IPS-15b (cell line): ENCODE results near the gene ADPRH.
A peak's percentile ranks its signal among the peaks of the same experiment; 100 is the strongest.

Experiments used
- H3K27me3 ChIP-seq: one replicate; pipeline ENCODE4 v1.6.1; 2013; ENCODE audit warnings: low read length; ENCODE audit not compliant: control insufficient read depth, insufficient read depth
- H3K36me3 ChIP-seq: one replicate; pipeline ENCODE4 v1.6.1; 2013; ENCODE audit warnings: low read length; ENCODE audit not compliant: control insufficient read depth, insufficient read depth
- H3K4me1 ChIP-seq: one replicate; pipeline ENCODE4 v1.6.1; 2013; ENCODE audit warnings: mild to moderate bottlenecking, low read length; ENCODE audit not compliant: control insufficient read depth, insufficient read depth
- H3K4me3 ChIP-seq: one replicate; pipeline ENCODE4 v1.5.1; 2013; ENCODE audit warnings: low read depth, low read length
- H3K9ac ChIP-seq: one replicate; pipeline ENCODE4 v1.6.1; 2013; ENCODE audit warnings: low read depth, mild to moderate bottlenecking, low read length
- H3K9me3 ChIP-seq: one replicate; pipeline ENCODE4 v1.6.1; 2013; ENCODE audit warnings: mild to moderate bottlenecking, low read length; ENCODE audit not compliant: control insufficient read depth, insufficient read depth

The ADPRH gene

DNA sequence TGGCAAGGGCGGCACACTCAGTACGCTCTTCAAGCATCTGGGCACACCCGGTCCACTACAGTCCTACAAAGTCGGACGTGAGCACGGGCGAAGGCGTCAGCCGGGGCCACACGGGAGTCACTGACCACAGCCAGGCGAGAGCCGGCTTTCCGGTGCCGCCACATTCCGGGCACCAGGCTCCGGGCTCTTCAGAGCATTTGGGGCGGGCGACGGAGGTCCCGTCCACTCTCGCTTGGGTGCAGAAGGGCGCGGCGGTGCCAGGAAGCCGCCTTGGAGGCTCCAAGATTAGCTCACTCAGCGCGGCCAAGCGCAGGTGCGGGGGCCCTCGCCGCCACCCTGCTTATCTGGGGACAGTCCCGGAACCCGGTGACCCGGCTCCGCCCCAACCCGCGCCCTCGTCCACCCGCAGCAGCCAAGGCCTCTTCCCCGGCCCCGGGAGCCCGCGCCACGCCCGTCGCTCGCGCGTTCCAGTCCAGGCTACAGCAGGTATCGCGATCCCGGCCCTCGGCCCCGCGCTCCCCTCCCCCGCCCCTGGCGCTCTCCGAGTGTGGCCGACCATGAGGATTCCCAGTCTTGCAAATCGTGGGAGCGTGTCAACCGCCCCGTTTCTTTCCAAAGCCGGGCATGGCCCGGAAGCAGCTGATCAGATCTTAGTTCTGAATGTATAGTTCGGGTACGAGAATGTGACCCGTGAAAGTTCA lies at the start of gene ADPRH:
Gene ADPRH (plus strand): TSS at position 127 of the 701 bp plus-strand sequence. CDS start 2,678 bp downstream, outside the sequence.
- Histone ChIP-seq H3K9ac (peak within 1 kb of the TSS; percentile 71), H3K4me3 (peak within 1 kb of the TSS; percentile 84), H3K4me1 (peaks cover 4% of the 10 kb centered on the region), H3K27me3 (peaks cover 25% of the 10 kb centered on the region), H3K9me3 (no peaks in the 10 kb centered on the region), H3K36me3 (no peaks in the 10 kb centered on the region)

DNA sequence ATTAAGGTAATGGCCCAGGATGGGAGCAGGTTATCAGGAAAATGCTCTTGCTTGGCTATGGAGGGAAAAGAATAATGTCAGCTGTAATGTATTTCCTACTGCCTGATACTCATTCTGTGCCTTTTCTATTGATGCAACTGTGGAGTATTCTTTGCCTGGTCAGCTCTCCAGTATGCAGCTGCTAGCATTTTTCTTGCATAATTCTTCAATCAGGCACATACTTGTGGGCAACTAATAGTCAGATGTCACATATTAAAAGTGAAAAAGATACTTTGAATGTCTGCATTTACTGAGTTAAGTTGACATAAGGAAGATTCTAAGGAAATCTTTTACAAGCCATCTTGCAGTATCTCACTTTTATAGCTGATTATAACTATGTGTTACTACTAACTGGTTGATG lies 49.4 kb upstream of the ADPRH start:
- Histone ChIP-seq H3K9me3 (no peaks in the 10 kb centered on the region), H3K36me3 (no peaks in the 10 kb centered on the region), H3K4me1 (peaks cover 2% of the 10 kb centered on the region), H3K27me3 (no peaks in the 10 kb centered on the region), H3K9ac (no peak overlapping the region), H3K4me3 (no peak overlapping the region)

DNA sequence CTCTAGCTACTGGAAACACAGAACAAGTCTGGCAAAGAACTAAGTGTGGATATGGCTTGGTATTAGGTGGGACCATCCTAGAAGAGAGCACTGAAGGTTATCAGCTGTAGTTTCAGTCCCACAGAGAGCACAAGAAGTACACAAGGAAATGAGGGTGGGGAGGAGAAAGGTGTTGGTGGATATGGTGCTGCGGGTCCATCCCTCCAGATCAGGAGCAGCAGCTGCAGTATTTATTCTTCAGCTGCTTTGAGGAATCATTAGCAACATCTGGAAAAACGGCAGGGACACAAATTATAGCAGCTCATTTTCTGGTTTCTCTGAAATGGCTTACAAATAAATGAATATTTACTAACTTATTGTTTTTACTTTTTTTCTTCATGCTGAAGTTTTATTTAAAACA lies 48.8 kb upstream of the ADPRH start:
- Histone ChIP-seq H3K36me3 (no peaks in the 10 kb centered on the region), H3K9me3 (no peaks in the 10 kb centered on the region), H3K27me3 (no peaks in the 10 kb centered on the region), H3K4me3 (no peak overlapping the region), H3K9ac (no peak overlapping the region), H3K4me1 (peaks cover under 1% of the 10 kb centered on the region)

DNA sequence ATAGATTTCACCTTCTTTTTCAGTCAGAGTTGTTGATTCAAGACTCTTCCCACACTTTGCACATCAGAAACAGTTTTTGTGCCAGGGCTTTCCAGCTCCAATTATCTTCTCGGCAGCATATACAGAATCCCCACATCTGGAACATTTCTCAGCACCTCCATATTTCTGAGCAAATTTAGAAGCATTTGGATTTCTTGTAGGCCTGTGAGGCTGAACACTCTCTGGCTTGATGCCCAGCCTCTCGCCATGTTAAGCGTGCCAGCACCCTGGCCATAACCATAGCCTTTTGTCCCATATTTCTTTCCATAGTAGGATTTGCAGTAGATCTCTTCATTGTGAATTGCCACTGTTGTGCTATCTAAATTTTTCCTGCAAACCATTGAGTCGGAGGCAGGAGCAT lies 48.1 kb upstream of the ADPRH start:
- no peak overlapping the region for H3K9ac ChIP-seq
- H3K27me3 ChIP-seq, result no peaks in the 10 kb centered on the region
- H3K36me3 ChIP-seq, result no peaks in the 10 kb centered on the region
- no peaks in the 10 kb centered on the region for H3K4me1 ChIP-seq
- no peak overlapping the region for H3K4me3 ChIP-seq
- H3K9me3 ChIP-seq, result no peaks in the 10 kb centered on the region

DNA sequence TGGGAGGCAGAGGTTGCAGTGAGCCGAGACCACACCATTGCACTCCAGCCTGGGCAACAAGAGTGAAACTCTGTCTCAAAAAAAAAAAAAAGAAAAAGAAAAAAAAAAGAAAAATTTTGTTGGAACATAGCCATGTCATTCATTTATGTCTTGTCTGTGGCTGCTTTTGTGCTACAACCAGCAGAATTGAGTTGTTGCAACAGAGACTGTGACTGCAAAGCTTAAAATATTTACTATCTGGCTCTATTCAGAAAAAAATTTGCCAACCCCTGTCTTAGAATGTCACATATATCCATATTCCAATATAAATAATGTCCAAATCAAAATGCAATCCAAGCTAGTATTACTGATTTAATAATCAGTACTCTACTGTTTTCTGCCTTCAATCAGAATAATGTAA lies 45.0 kb upstream of the ADPRH start:
- H3K27me3 ChIP-seq, result no peaks in the 10 kb centered on the region
- no peaks in the 10 kb centered on the region for H3K36me3 ChIP-seq
- H3K4me1 ChIP-seq, result no peaks in the 10 kb centered on the region
- H3K9me3 ChIP-seq, result no peaks in the 10 kb centered on the region
- no peak overlapping the region for H3K4me3 ChIP-seq
- no peak overlapping the region for H3K9ac ChIP-seq

DNA sequence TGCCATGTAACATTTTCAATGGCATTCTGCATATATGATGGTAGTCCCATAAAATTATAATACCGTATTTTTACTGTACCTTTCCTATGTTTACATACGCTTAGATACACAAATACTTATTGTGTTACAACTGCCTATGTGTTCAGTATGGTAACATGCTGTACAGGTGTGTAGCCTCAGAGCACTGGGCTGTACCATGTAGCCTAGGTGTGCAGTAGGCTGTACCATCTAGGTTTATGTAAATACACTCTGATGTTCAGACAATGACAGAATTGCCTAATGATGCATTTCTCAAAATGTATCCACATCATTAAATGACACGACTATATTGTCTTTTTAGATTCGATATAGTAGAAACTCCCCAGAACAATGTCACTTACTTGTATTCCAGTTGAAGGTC lies 42.5 kb upstream of the ADPRH start:
- Histone ChIP-seq H3K27me3 (no peaks in the 10 kb centered on the region), H3K36me3 (no peaks in the 10 kb centered on the region), H3K9me3 (no peaks in the 10 kb centered on the region)

DNA sequence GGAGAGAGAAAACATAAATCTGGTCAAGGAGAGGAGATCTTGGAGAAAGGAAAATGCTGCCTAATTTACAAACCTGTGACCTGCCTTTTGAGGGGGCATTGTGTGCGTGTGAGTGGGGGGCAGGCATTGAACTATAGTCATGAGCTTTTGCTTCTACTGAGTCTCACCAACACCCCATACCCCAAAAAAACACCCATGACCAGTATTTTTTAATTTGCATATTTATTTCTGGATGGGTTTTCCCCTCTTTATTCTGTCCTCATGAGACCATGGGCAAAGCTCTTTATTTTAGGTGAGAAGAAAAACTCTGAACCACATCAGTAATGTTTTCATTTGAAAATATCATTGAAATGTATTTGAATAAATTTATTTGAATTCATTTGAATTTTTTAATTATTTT lies 40.5 kb upstream of the ADPRH start:
- Histone ChIP-seq H3K27me3 (no peaks in the 10 kb centered on the region), H3K4me1 (no peaks in the 10 kb centered on the region), H3K36me3 (no peaks in the 10 kb centered on the region), H3K4me3 (no peak overlapping the region), H3K9ac (no peak overlapping the region), H3K9me3 (no peaks in the 10 kb centered on the region)

More for the DNA sequence above, 42.5 kb upstream of the ADPRH start:
- Histone ChIP-seq H3K9ac (no peak overlapping the region), H3K4me1 (no peaks in the 10 kb centered on the region), H3K4me3 (no peak overlapping the region)

DNA sequence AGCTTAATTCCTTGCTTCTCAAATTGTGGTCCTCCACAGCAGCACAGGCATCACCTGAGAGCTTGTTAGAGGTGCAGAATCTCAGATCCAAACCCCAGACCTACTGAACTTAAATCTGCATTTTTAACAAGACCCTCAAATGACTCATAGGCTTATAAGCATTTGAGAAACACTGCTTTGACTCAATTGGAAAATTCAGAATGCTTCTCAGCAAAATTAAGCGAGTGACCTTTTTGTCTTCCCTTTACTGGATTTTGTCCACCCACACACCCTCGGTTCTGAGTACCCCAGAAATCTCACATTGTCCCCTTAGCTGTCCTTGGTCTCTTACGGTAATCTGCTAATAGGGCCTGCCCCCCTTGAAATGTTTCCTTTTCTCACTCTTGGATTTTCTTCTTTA lies 37.7 kb upstream of the ADPRH start:
- Histone ChIP-seq H3K4me3 (no peak overlapping the region), H3K27me3 (no peaks in the 10 kb centered on the region), H3K36me3 (no peaks in the 10 kb centered on the region), H3K9me3 (no peaks in the 10 kb centered on the region), H3K4me1 (no peaks in the 10 kb centered on the region), H3K9ac (no peak overlapping the region)

DNA sequence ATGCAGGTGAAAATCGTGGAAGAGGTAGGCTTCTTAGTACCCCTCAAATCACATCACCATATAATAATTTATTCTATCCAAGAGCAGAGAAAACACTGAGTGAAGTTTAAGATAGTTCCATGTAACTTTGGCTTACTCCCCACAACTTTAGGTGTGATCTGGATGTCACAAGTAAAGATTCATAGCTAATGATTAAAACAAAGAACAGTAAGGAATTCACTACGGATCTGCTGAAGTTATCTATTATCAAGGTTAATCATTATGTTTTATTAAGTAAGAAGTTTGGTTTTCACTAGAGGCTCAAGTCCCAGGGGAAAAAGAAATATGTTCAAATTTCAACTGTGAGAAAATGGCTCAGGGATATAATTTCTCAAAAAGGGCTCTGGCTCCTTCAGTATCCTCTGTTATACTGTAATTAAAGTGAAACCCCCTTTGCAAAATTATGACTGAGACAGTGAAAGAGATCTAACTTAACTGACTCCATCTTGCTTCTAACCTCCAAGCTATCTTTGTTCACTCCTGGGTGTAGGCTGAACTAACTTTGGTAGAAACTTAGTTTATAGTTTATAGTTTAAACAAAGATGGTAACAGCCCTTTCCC lies 37.0 kb upstream of the ADPRH start:
- Histone ChIP-seq H3K9ac (no peak overlapping the region), H3K36me3 (no peaks in the 10 kb centered on the region), H3K27me3 (no peaks in the 10 kb centered on the region), H3K4me1 (no peaks in the 10 kb centered on the region), H3K4me3 (no peak overlapping the region), H3K9me3 (no peaks in the 10 kb centered on the region)

DNA sequence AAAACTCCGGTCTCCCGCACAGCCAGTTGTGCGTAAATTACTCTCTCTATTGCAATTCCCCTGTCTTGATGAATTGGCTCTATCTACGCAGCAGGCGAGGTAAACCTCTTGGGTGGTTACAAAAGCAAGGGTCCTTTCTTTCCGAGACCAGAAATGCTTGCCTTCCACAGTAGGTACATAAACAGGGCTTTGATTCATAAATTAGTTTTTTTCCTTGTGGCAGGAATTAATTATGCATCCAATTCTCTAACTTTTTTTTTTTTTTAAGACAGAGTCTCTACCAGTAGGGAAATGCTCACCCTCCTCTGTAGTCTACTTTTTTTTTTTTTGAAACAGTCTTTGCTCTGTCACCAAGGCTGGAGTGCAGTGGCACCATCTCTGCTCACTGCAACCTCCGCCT lies 36.1 kb upstream of the ADPRH start:
- H3K36me3 ChIP-seq, result no peaks in the 10 kb centered on the region
- no peak overlapping the region for H3K4me3 ChIP-seq
- no peak overlapping the region for H3K9ac ChIP-seq
- H3K27me3 ChIP-seq, result no peaks in the 10 kb centered on the region
- H3K9me3 ChIP-seq, result no peaks in the 10 kb centered on the region
- H3K4me1 ChIP-seq, result no peaks in the 10 kb centered on the region

DNA sequence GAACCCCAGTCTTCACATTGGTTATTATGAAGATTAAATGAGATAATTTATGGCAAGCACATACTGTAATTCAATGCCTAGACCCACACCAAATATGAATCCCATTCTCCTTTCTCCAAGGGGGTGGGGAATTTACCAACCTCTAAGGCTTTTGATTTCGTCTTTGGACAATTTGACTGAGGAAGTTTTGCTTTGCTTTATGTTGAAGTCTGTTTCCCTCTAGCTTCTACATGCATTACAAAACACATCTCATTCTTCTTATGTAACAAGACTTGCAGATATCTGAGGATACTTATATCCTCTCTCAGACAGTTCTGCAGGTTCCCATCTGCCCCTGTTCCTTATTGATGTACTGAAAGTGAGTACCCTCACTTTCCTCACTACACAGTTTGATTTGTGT lies 32.1 kb upstream of the ADPRH start:
- no peaks in the 10 kb centered on the region for H3K27me3 ChIP-seq
- H3K9me3 ChIP-seq, result no peaks in the 10 kb centered on the region
- no peak overlapping the region for H3K4me3 ChIP-seq
- H3K9ac ChIP-seq, result no peak overlapping the region
- no peaks in the 10 kb centered on the region for H3K36me3 ChIP-seq
- no peaks in the 10 kb centered on the region for H3K4me1 ChIP-seq

DNA sequence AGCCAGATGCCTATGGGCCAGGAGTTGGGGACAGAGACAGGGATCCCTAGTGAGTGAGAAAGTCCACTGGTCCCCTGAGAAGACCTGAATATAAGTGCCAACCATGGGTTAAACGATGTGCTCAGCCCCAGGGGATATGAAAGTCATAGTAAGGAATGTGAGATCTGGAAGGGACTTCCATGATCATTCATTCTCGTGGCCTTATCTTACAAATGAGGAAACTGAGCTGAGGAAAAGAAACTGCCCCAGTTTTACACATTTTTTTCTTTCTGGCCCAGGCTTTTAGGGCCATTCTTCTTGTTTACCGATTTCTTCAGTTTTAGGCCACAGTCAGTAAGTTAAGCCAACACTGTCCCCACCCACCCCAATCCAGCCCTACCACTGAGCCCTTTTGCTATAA lies 31.0 kb upstream of the ADPRH start:
- Histone ChIP-seq H3K36me3 (no peaks in the 10 kb centered on the region), H3K27me3 (no peaks in the 10 kb centered on the region), H3K4me3 (no peak overlapping the region)

More for the DNA sequence above, 31.0 kb upstream of the ADPRH start:
- Histone ChIP-seq H3K9ac (no peak overlapping the region), H3K4me1 (no peaks in the 10 kb centered on the region), H3K9me3 (no peaks in the 10 kb centered on the region)
